SK-N-MC (cell line): Measurements from ENCODE around the gene CACNA1C.

Source experiments
- DNase-seq: peaks from one replicate; pipeline ENCODE4 v3.0.0-alpha.2; 2011; ENCODE audit warnings: low read depth, low spot score
- H3K27ac ChIP-seq: fragments of 200-600 bp; sonication (generic); 2 replicates; pipeline ENCODE4 v1.5.1; 2016; ENCODE audit warnings: mixed run types
- H3K36me3 ChIP-seq: fragments of 200-600 bp; sonication (generic); 2 replicates; pipeline ENCODE4 v1.6.1; 2017; ENCODE audit warnings: antibody characterized with exemption, low read length, mixed read lengths; ENCODE audit not compliant: insufficient read depth
- H3K4me3 ChIP-seq: fragments of 200-600 bp; sonication (generic); 2 replicates; pipeline ENCODE4 v1.5.1; 2016
- H3K9ac ChIP-seq: fragments of 200-600 bp; sonication (generic); 2 replicates; pipeline ENCODE4 v1.8.0; 2017; ENCODE audit warnings: mixed run types, mixed read lengths; ENCODE audit not compliant: insufficient read length
- H3K9me3 ChIP-seq: fragments of 200-600 bp; sonication (generic); 2 replicates; pipeline ENCODE4 v1.6.1; 2017; ENCODE audit warnings: low read depth, mild to moderate bottlenecking, antibody characterized with exemption, low read length, moderate library complexity, mixed read lengths
- EZH2 ChIP-seq: fragments of 200-600 bp; sonication (generic); IDR thresholded peaks from one replicate; pipeline ENCODE4 v1.6.1; 2017; ENCODE audit warnings: antibody characterized with exemption
- FOXP2 ChIP-seq: optimal IDR thresholded peaks from 2 replicates; pipeline ENCODE3; 2011; ENCODE audit warnings: mild to moderate bottlenecking, moderate library complexity; ENCODE audit not compliant: insufficient read depth; ENCODE audit errors: extremely low read length, control extremely low read depth
- POLR2AphosphoS5 ChIP-seq: IDR thresholded peaks from 2 replicates; pipeline ENCODE4 v1.6.1; 2012; ENCODE audit warnings: mild to moderate bottlenecking, low read depth, low read length, borderline replicate concordance

CACNA1C gene

GRCh38 chr12:2212537-2212936 is 159.8 kb downstream of the CACNA1C start:
- H3K9ac ChIP-seq, result no peak overlapping the region
- DNase-seq, result no peak
- no peaks in the 10 kb centered on the region for H3K36me3 ChIP-seq
- no peaks in the 10 kb centered on the region for H3K9me3 ChIP-seq
- no peak for TF ChIP-seq EZH2
- TF ChIP-seq FOXP2, result no peak
- TF ChIP-seq POLR2AphosphoS5, result no peak
- no peak overlapping the region for H3K4me3 ChIP-seq
- no peak overlapping the region for H3K27ac ChIP-seq

GRCh38 chr12:2212971-2213869 is 160.4 kb downstream of the CACNA1C start:
- TF ChIP-seq EZH2, result no peak
- no peak for TF ChIP-seq POLR2AphosphoS5
- no peak for TF ChIP-seq FOXP2
- H3K9ac ChIP-seq, result no peak overlapping the region
- no peaks in the 10 kb centered on the region for H3K9me3 ChIP-seq
- DNase-seq, result no peak
- H3K4me3 ChIP-seq, result no peak overlapping the region
- no peak overlapping the region for H3K27ac ChIP-seq
- H3K36me3 ChIP-seq, result no peaks in the 10 kb centered on the region

GRCh38 chr12:2214411-2214810 is 161.6 kb downstream of the CACNA1C start:
- H3K36me3 ChIP-seq, result no peaks in the 10 kb centered on the region
- no peaks in the 10 kb centered on the region for H3K9me3 ChIP-seq
- H3K9ac ChIP-seq, result no peak overlapping the region
- no peak for DNase-seq
- no peak overlapping the region for H3K4me3 ChIP-seq
- TF ChIP-seq EZH2 (no peak), POLR2AphosphoS5 (no peak), FOXP2 (no peak)
- H3K27ac ChIP-seq, result no peak overlapping the region

- no peaks in the 10 kb centered on the region for H3K9me3 ChIP-seq
- no peaks in the 10 kb centered on the region for H3K36me3 ChIP-seq
- H3K4me3 ChIP-seq, result no peak overlapping the region
- no peak overlapping the region for H3K27ac ChIP-seq
- no peak for DNase-seq
- no peak for TF ChIP-seq EZH2
- TF ChIP-seq FOXP2, result no peak
- no peak for TF ChIP-seq POLR2AphosphoS5
- H3K9ac ChIP-seq, result no peak overlapping the region
These were observed 163.1 kb downstream of the CACNA1C start for GRCh38 chr12:2215709-2216560.

GRCh38 chr12:2218706-2219105 is 165.9 kb downstream of the CACNA1C start:
- TF ChIP-seq POLR2AphosphoS5, result no peak
- TF ChIP-seq EZH2, result no peak
- no peak for TF ChIP-seq FOXP2
- H3K9me3 ChIP-seq, result no peaks in the 10 kb centered on the region
- no peak for DNase-seq
- no peaks in the 10 kb centered on the region for H3K36me3 ChIP-seq
- no peak overlapping the region for H3K27ac ChIP-seq
- no peak overlapping the region for H3K4me3 ChIP-seq
- no peak overlapping the region for H3K9ac ChIP-seq

GRCh38 chr12:2221030-2221621 is 168.3 kb downstream of the CACNA1C start:
- no peaks in the 10 kb centered on the region for H3K36me3 ChIP-seq
- no peak overlapping the region for H3K9ac ChIP-seq
- no peak for DNase-seq
- TF ChIP-seq POLR2AphosphoS5 (no peak), FOXP2 (no peak), EZH2 (no peak)
- H3K4me3 ChIP-seq, result no peak overlapping the region
- H3K9me3 ChIP-seq, result no peaks in the 10 kb centered on the region
- H3K27ac ChIP-seq, result no peak overlapping the region

- no peaks in the 10 kb centered on the region for H3K36me3 ChIP-seq
- no peak overlapping the region for H3K9ac ChIP-seq
- DNase-seq, result no peak
- H3K9me3 ChIP-seq, result no peaks in the 10 kb centered on the region
- no peak overlapping the region for H3K4me3 ChIP-seq
- H3K27ac ChIP-seq, result no peak overlapping the region
- TF ChIP-seq EZH2 (no peak), FOXP2 (no peak), POLR2AphosphoS5 (no peak)
These were observed 169.9 kb downstream of the CACNA1C start for GRCh38 chr12:2222691-2223090.

GRCh38 chr12:2224961-2225360 is 172.2 kb downstream of the CACNA1C start:
- Histone ChIP-seq H3K36me3 (no peaks in the 10 kb centered on the region), H3K9ac (no peak overlapping the region), H3K4me3 (no peak overlapping the region), H3K27ac (no peak overlapping the region), H3K9me3 (no peaks in the 10 kb centered on the region)
- no peak for DNase-seq
- TF ChIP-seq FOXP2, result no peak
- no peak for TF ChIP-seq EZH2
- TF ChIP-seq POLR2AphosphoS5, result no peak
